Panc1 (cell line): ENCODE data around the gene ARHGAP6.

Source experiments
- CTCF ChIP-seq: fragments of 450-650 bp; IDR thresholded peaks from 2 replicates; pipeline ENCODE4 v1.5.1; 2017; ENCODE audit warnings: mild to moderate bottlenecking
- POLR2AphosphoS5 ChIP-seq: IDR thresholded peaks from 2 replicates; pipeline ENCODE4 v1.6.1; 2012; ENCODE audit warnings: mild to moderate bottlenecking, low read depth, low read length, moderate library complexity

GRCh38 chrX:11449613-11450012 lies 216.1 kb downstream of the ARHGAP6 start:
- TF ChIP-seq CTCF (no peak), POLR2AphosphoS5 (no peak)
